DMS53 treated with DMSO at 0.1 percent for 48 hours (cell line): ENCODE data around the gene DEF6.

ENCODE experiments used
- DNase-seq: peaks from one replicate; lab custom pipeline; 2025; ENCODE audit not compliant: unreplicated experiment; lab: John Stamatoyannopoulos, UW

Gene DEF6

DNA sequence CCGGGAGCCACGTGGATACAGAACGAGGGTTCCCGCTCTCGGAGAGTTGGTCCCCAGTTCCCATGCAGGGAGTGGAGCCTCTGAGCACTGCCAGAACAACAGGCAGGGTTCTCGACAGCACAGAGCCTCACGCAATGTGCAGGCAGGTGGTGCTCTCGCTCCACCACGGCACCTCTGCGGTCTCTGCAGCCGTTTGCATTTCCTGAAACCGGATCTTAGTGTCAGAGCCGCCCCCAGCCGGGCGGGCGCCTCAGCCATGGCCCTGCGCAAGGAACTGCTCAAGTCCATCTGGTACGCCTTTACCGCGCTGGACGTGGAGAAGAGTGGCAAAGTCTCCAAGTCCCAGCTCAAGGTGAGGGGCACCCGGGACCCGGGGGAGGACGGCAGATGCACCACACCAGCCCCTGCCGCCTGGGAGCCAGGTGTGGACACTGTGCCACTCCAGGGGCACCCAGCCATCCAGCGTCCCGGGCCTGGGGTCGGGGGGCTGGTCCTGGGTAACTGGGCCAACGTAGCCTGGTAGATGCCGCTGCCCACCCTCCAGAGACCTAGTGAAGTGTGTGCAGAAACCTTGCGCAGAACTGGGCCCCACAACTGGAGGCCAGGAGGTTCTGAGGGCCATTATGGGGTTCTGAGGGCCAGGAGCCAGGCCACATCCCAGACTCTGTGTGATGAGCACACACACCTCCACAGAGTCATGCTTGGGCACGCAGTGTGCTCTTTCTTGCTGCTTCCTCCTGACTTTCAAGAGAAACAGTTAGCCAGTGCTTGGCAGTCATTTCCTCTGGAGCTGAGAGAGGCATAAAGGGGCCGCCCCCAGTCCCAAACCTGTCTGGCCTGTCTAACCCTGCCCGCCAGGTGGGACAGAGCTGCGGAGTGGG, at the start of gene DEF6:
Gene DEF6 (plus strand): TSS at position 218 of the 881 bp plus-strand sequence. CDS start 39 bp downstream, at position 257.
- DNase-seq = peak; percentile 81

GRCh38 chr6:35248300-35248699, 49.3 kb upstream of the DEF6 start:
- DNase-seq = no peak

- no peak for DNase-seq
Observed at GRCh38 chr6:35248965-35249364, 48.7 kb upstream of the DEF6 start.

- DNase-seq = no peak
Observed at GRCh38 chr6:35251949-35252348, 45.7 kb upstream of the DEF6 start.

DNA sequence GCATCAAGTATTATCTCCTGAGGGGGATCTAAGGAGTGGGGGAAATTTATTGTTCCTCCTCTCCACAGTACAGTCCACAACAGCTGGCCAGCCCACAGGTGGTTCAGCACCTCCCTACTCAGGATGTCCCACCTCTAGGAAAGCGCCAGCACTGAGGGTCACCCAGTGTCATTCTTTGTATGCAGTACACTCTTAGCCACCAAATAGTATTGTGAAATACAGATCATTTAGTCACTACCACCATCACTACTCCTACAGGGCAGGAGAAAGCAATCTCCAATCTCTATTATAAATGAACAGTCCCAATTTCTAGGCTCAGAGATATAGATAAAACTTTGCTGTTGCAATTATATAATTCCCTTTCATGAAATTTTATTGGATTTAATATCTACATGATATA, 44.4 kb upstream of the DEF6 start:
- DNase-seq = no peak

- no peak for DNase-seq
Observed at GRCh38 chr6:35258336-35258735, 39.3 kb upstream of the DEF6 start.

- DNase-seq = no peak
Observed at GRCh38 chr6:35258858-35259193, 38.8 kb upstream of the DEF6 start.

GRCh38 chr6:35259194-35259947, 38.2 kb upstream of the DEF6 start, which contains the start of gene ZNF76:
ZNF76 (plus strand) TSS chr6:35259735; CDS start chr6:35281152, 21,417 bp downstream.
- DNase-seq = peak; percentile 78

DNA sequence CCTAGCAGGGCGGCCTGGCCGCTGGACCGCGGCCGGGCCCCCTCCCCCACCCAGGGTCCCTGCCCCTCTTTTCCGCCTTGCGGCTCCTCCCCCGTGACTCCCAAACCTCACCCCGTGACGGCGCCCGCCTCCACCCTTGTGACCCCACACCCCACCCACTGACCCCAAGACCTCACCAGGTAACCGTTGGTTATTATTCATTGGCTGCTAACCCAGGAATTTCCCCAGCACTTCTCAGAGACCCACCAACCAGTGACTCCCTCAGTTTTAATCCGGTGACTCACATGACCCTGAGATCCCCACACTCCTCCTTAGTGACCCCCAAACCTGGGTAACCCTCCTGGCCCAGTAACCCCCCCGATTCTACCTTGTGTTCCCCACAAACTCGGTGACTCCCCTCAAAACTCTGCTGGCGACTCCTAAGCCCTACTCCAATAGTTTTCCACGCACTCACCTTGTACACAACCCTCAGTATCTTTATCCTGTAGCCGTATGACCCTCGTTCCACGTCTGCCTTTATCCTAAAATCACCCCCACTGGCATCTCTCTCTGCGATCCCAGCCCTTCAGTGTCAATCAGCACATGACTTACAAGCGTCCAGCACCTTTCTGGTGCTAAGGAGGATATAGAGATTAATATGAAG, 37.5 kb upstream of the DEF6 start:
- DNase-seq = no peak

DNA sequence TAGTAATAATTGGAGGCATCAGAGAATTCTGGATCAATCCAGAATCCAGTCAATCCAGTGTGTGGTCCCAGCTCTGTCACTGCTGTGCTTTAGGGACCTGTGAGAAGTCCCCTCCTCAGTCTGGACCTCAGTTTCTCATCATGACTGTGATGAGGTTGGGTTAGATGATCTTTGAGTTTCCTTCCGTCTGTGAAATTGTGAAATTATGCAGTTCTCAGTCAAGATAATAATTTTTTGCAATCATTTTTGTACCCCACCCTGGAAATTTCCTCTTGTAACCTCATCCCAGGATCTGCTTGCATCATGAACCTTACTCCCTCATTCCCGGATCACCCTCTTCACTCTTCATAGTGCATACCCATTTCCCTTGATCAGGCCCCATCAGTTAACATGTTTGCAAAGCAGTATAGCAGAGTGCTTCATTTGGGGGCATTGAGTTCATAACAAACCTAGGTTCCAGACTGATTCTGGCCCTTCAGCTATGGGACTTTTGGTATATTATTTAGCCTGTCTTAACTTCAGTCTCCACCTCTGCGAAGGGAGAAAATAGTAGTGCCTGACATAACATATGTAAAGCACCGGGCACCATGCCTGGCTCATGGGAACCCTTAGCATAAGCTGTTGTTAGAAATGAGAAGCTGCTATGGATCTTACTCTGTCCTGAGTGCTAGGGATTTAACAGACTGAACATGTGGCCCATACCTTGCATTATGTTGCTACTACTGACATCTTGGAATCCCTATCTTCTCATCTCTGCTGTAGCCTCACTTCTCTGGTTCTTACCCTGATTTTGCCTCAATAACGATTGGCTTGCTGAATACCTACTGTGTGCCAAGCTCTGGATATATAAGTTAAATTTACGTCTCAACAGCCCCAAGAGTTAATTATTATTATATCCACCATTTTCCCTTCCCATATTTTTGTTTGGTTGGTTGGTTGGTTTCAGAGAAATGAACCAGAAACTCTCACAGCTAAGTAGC, 36.7 kb upstream of the DEF6 start:
- no peak for DNase-seq

DNA sequence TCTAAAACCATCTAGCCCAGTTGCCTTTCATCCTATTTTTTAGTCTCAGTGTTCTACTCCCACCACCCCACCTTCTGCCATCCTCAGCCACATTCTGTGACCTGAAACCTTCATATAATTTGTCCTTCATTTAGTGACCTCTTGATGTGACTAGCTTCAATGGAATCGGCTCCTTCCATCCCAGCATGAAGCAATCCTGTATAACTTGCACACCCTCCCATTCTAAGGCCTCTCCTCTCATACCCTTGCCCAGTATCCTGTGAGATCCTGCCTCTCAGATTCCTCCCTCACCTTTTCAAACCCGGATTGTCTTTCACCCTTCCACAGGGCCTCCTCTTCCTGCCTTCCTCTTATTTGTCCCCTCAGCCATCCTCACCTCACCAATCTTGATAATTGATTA, 35.0 kb upstream of the DEF6 start:
- DNase-seq = no peak

- no peak for DNase-seq
Observed at GRCh38 chr6:35264550-35265274, 32.9 kb upstream of the DEF6 start.

- no peak for DNase-seq
Observed at GRCh38 chr6:35265523-35265922, 32.1 kb upstream of the DEF6 start.

DNA sequence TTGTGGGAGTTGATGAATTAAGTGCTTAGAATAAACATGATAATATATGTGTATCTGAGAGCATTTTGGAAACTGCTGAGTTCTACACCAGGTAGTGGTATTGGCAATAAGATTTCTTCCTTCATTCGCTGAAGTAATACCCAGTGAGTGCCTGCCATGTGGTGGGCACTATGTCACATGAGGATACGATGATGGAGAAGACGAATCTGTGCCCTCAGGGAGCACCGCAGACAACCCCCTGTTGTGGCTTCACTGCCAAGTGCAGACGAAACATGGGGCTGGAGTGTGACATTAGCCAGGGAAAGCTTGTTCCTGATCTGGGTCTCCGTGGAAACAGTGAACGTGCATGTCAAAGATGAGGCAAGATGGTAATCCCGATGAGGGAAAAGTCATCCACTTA, 30.2 kb upstream of the DEF6 start:
- DNase-seq = no peak

DNA sequence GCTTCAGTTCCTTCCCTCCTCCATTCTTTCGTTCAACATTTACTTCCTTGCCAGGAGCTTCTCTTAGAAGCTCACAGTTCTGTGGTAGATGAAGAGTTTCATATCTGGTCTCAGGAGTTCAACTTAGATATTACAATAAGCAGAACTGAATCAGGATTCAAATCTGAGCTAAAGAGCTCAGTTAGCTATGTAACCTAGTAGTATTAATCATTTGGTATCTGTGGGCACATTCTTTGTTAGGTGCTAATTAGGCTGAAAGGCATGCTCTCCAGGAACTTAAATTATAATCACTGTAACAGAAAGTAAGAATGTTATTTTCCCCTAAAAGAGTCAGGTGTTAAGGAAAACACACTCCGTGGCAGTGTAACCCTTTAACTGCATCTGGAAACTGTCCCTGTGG, 29.7 kb upstream of the DEF6 start:
- no peak for DNase-seq

- DNase-seq = no peak
Observed at GRCh38 chr6:35272005-35272404, 25.6 kb upstream of the DEF6 start.

DNA sequence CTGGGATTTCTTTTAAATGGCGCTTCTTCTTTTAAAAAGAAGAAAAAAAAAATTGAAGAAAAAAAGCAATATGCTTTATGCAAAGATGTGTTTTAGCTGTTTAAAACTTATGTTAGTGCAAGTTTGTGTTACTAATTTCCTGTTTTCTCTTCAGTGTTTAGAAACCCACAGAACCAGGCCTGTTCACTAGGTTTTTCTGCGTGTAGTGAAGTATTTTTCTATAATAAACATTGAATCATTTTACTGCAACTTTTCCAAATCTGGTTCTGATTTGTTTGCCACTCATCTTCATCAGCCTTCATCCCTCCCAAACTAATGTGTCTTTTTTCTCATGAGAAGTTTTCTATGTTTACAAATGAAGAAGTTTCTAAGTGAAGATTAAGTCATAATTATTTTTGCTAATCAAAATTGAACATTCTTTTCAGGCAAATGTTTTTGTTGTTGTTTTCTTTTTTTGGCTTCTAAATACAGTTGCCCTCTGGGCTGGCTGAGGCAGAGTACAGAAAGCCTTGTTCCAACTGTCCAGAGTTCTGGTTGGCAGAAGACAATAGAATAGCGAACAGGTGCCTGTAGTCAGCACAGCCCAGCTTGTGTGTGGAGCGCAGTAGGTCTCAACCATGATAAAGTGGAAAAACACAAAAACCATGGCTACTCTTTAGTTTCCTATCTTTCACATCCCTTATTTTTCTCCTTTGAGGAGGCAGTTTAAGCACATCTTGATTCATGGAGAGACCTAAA, 23.6 kb upstream of the DEF6 start:
- DNase-seq = no peak

GRCh38 chr6:35275744-35276260, 21.8 kb upstream of the DEF6 start:
- DNase-seq = no peak

DNA sequence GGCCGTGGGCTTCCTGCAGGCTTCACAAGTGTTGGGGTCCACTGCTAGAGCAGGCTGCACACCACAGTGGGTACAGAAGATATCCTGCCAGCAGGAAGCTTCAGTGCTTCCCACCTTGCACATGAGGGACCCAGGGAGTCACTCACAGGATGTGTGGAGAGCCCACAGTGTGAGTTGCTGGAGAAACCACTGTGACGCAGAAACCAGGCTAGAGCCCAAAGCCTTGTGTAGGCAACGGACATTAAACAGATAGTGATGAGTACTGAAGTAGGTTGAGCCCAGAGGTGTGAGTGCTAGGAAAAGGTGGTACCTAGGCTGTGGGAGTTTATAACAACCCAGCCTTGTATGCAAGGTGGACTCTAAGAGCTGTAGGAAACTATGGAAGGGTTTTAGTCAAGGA, 18.9 kb upstream of the DEF6 start:
- no peak for DNase-seq
